GM12872 (cell line): ENCODE results near the gene PRKAA1.

ENCODE experiments used
- CTCF ChIP-seq: IDR thresholded peaks from 3 replicates; pipeline ENCODE4 v1.5.1; 2011; ENCODE audit warnings: low read depth, mild to moderate bottlenecking, low read length, moderate library complexity; ENCODE audit not compliant: insufficient read depth

The PRKAA1 gene

GRCh38 chr5:40779561-40779960 lies 18.6 kb downstream of the PRKAA1 start:
- TF ChIP-seq CTCF: no peak

- TF ChIP-seq CTCF: no peak
These were observed 20.0 kb downstream of the PRKAA1 start for GRCh38 chr5:40778133-40778532.

DNA sequence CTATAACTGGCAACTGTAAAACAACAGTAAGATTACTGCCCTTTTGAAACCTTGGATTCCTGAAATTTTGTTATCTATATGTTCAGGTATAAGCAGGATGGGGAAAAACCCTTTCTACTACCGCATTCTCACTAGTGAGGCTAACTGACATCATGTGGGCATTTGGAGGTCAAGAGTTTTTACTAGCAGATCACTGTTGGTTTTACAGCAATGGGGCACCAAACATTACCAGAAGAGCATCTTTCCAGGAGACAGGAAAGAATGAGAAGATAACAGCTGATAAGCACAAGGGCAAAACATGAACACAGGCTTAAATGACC lies 21.6 kb downstream of the PRKAA1 start:
- no peak for TF ChIP-seq CTCF

GRCh38 chr5:40775846-40776657 lies 22.1 kb downstream of the PRKAA1 start:
- TF ChIP-seq CTCF: no peak

DNA sequence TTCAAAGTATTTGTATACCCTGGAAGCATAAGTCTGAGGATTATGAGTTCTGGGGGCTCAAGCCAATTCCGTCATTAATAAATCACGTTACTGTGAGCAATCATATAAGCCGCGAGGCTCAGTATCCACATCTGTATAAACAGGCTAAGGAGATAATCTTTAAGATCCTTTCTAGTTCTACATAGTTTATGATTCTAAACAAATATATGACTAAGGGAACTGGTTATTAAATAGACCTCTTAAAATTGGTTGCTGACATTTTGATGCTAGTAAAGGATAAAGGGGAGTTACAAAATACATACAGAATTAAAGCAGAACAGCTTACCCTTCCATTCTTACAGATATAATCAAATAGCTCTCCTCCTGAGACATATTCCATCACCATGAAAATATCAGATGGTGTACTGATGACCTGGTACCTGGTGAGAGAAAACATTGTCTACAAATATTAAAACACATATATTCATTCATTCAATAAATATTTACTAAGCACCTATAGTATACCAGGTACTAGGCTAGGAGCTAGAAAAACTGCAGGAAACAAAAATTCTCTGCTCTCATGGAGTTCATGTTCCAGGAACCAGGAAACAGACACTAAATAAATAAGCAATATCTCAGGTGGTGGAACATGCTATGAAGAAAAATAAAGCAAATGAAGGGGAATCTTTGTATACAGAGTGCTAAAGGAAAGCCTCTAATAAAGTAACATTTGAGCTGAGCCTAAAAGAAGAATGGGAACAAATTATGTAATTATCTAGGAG lies 22.9 kb downstream of the PRKAA1 start:
- no peak for TF ChIP-seq CTCF

DNA sequence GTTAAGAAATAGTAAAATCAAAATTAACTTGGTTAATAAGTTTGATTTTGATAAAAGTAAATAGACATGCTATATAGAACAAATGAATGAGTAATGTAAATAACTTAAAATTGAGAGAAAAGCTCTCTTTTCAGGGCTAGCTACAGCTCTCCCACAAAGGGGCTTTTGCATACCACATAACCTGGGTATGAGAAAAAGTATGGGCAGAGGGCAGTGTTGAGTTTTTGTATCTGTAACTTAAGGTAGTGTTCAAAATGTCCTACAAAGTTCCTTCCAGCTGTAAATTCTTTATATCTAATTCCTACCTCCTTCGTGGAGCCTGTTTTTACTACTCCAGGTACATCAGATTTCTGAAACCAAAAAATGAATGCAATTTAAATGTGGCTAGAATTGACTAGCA lies 23.6 kb downstream of the PRKAA1 start:
- no peak for TF ChIP-seq CTCF

GRCh38 chr5:40770764-40771163 lies 27.4 kb downstream of the PRKAA1 start:
- TF ChIP-seq CTCF: no peak
